Pulmonary artery endothelial cell (primary cell): ENCODE measurements around the gene RTCA. TPM values are rescaled to one million over a fixed set of nuclear protein-coding genes. Genes with fewer than 3 reads are reported as not detected.

Source experiments
- total RNA-seq: library from RNA; depleted of rRNA; stranded (reverse); fragments of >200 nt; gene quantifications from 2 replicates; pipeline ENCODE4 v1.2.3, GENCODE V29; 2014

RTCA gene
- total RNA-seq, 1 donor from 2014 or later, result 48.9 TPM

Other genes with a start within 250 kb of the RTCA start
- gene SASS6, start 133.3 kb upstream of the RTCA start, total RNA-seq, result 3.0 and 5.0 TPM in 2 replicates
- gene TRMT13, start 133.1 kb upstream of the RTCA start, total RNA-seq, result 6.1 and 19.6 TPM in 2 replicates
- gene LRRC39, start 88.0 kb upstream of the RTCA start, total RNA-seq, result 0.20 TPM in 1 of 2 replicates, not detected in the other
- 5.3 and 7.4 TPM in 2 replicates for gene DBT, start 16.4 kb upstream of the RTCA start, total RNA-seq
- 12.6 and 13.3 TPM in 2 replicates for gene CDC14A, start 86.3 kb downstream of the RTCA start, total RNA-seq